OCI-LY1 (cell line): Measurements from ENCODE around the gene HMG20A.

ENCODE experiments used
- H2AFZ ChIP-seq: fragments of 200-600 bp; sonication (generic), shearing (Covaris generic); 2 replicates; pipeline ENCODE4 v1.6.0; 2014; ENCODE audit warnings: antibody characterized with exemption, mild to moderate bottlenecking, low read length
- H3F3A ChIP-seq: fragments of 200-600 bp; sonication (generic), shearing (Covaris generic); 2 replicates; pipeline ENCODE4 v1.6.0; 2014; ENCODE audit warnings: mild to moderate bottlenecking, antibody characterized with exemption, low read length, moderate library complexity; ENCODE audit not compliant: insufficient read depth
- H3K27ac ChIP-seq: fragments of 200-600 bp; sonication (generic); 2 replicates; pipeline ENCODE4 v1.5.1; 2014; ENCODE audit warnings: low read length, mixed run types, mild to moderate bottlenecking, low read depth; ENCODE audit not compliant: poor library complexity, severe bottlenecking
- H3K27me3 ChIP-seq: fragments of 200-600 bp; sonication (generic); 2 replicates; pipeline ENCODE4 v1.6.0; 2014; ENCODE audit warnings: antibody characterized with exemption, mild to moderate bottlenecking, low read length, moderate library complexity; ENCODE audit not compliant: insufficient read depth
- H3K36me3 ChIP-seq: fragments of 200-600 bp; sonication (generic); 2 replicates; pipeline ENCODE4 v1.6.1; 2014; ENCODE audit warnings: mild to moderate bottlenecking, antibody characterized with exemption, low read length, moderate library complexity, mixed read lengths; ENCODE audit not compliant: insufficient read depth
- H3K4me1 ChIP-seq: fragments of 200-600 bp; sonication (generic); 2 replicates; pipeline ENCODE4 v1.5.1; 2014; ENCODE audit warnings: mild to moderate bottlenecking, low read length, moderate library complexity; ENCODE audit not compliant: insufficient read depth, severe bottlenecking
- H3K4me2 ChIP-seq: fragments of 200-600 bp; sonication (generic), shearing (Covaris generic); 2 replicates; pipeline ENCODE4 v1.6.1; 2014; ENCODE audit warnings: low read length
- H3K4me3 ChIP-seq: fragments of 200-600 bp; sonication (generic); 2 replicates; pipeline ENCODE4 v1.5.1; 2014; ENCODE audit warnings: low read length, low read depth, mild to moderate bottlenecking, mixed read lengths; ENCODE audit not compliant: poor library complexity, severe bottlenecking
- H3K79me2 ChIP-seq: fragments of 200-600 bp; shearing (Covaris generic); 2 replicates; pipeline ENCODE4 v1.6.1; 2016; ENCODE audit warnings: mixed run types, low read length, mixed read lengths; ENCODE audit not compliant: insufficient read depth
- H3K9ac ChIP-seq: fragments of 200-600 bp; sonication (generic), shearing (Covaris generic); 2 replicates; pipeline ENCODE4 v1.6.1; 2014; ENCODE audit warnings: mild to moderate bottlenecking, low read length, mixed read lengths
- H3K9me2 ChIP-seq: fragments of 200-600 bp; sonication (generic), shearing (Covaris generic); 2 replicates; pipeline ENCODE4 v1.6.1; 2014; ENCODE audit warnings: low read depth, mild to moderate bottlenecking, low read length, mixed read lengths
- H3K9me3 ChIP-seq: fragments of 200-600 bp; shearing (Covaris generic); 2 replicates; pipeline ENCODE4 v1.6.1; 2014; ENCODE audit warnings: low read length, mixed read lengths
- H4K20me1 ChIP-seq: fragments of 200-600 bp; sonication (generic), shearing (Covaris generic); 2 replicates; pipeline ENCODE4 v1.6.0; 2016; ENCODE audit warnings: mild to moderate bottlenecking, low read length; ENCODE audit not compliant: insufficient read depth
- EZH2 ChIP-seq: fragments of 200-600 bp; sonication (generic), shearing (Covaris generic); IDR thresholded peaks from 2 replicates; pipeline ENCODE4 v1.8.0; 2017; ENCODE audit warnings: borderline replicate concordance, mixed run types, mild to moderate bottlenecking, antibody characterized with exemption, low read length, moderate library complexity, mixed read lengths
- TF ChIP-seq, protein P1 (sequence below): fragments of 200-600 bp; sonication (generic), shearing (Covaris generic); IDR thresholded peaks from 2 replicates; pipeline ENCODE4 v1.5.1; 2017; ENCODE audit warnings: mild to moderate bottlenecking, antibody characterized with exemption, low read length, moderate library complexity, mixed read lengths

Gene HMG20A

DNA sequence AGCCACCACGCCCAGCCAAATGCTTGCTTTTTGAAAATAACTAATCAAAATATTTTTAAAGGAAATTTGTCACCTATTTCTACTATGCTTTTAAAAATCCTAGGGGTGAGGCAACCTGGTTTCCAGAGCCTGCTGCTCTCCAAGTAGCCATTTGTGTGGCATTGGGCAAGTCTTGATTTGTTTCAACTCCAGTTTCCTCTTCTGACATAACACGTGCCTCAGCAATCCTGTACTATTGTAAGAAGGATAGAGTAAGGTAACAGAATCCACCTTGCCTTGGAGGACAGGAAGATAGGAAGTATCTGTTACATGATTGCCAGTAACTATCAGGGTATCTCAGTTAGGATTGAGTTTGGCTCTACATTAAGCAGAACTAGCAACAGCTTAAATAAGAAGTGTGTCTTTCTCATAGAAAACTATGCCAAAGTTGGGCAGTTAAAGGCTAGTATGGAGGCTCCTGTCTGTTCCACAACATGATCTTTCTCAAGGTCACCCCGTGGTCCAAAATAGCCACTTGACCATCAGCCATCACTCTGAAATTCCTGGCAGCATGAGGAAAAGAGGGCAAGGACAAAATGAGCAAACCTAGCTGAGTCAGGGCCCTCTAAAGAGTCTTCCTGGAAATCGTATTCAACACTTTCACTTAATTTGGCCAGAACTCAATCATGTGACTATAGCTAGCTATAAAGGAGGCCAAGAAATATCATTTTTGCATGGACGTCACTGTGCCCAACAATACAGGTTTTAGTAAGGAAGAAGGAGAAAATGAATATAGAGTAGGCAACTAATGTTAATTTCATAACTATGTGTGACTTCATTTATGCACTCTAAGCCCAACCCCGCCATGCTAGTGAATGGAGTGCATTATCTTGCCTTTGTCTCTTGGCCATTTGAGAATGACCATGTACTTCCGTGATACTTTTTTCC is 66.1 kb downstream of the HMG20A start:
- no peaks in the 10 kb centered on the region for H3K27me3 ChIP-seq
- H3K9me3 ChIP-seq = no peaks in the 10 kb centered on the region
- no peak overlapping the region for H2AFZ ChIP-seq
- no peaks in the 10 kb centered on the region for H3K79me2 ChIP-seq
- no peak overlapping the region for H3K9ac ChIP-seq
- no peak for TF ChIP-seq EZH2
- TF ChIP-seq, protein P1, sequence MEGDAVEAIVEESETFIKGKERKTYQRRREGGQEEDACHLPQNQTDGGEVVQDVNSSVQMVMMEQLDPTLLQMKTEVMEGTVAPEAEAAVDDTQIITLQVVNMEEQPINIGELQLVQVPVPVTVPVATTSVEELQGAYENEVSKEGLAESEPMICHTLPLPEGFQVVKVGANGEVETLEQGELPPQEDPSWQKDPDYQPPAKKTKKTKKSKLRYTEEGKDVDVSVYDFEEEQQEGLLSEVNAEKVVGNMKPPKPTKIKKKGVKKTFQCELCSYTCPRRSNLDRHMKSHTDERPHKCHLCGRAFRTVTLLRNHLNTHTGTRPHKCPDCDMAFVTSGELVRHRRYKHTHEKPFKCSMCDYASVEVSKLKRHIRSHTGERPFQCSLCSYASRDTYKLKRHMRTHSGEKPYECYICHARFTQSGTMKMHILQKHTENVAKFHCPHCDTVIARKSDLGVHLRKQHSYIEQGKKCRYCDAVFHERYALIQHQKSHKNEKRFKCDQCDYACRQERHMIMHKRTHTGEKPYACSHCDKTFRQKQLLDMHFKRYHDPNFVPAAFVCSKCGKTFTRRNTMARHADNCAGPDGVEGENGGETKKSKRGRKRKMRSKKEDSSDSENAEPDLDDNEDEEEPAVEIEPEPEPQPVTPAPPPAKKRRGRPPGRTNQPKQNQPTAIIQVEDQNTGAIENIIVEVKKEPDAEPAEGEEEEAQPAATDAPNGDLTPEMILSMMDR = no peak
- no peaks in the 10 kb centered on the region for H4K20me1 ChIP-seq
- H3K4me3 ChIP-seq = no peak overlapping the region
- no peaks in the 10 kb centered on the region for H3K9me2 ChIP-seq
- H3F3A ChIP-seq = no peaks in the 10 kb centered on the region
- H3K4me2 ChIP-seq = no peak overlapping the region
- no peak overlapping the region for H3K27ac ChIP-seq
- peaks cover 33% of the 10 kb centered on the region; the same call in 1 of the 2 replicates for H3K36me3 ChIP-seq
- H3K4me1 ChIP-seq = peaks cover 7% of the 10 kb centered on the region

DNA sequence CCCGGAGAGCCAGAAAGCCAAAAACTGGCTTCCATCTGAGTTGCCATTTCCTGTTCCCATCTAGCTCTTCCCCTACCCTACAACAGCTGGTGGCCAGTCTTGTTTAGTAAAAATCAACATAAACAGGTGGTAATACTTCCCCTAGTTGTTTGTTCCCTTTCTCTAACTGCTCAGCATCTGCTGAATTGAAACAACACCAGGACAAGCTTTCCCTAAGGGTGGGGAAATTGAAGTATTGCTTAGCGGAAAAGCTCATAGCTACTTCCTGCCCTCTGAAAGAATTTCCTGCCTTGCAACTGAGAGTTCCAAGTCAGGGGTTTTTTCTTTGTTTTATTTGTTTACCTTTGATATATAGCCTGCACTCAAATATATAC is 66.8 kb downstream of the HMG20A start:
- Histone ChIP-seq H3K27ac (no peak overlapping the region), H3K9me2 (no peaks in the 10 kb centered on the region), H3K27me3 (no peaks in the 10 kb centered on the region), H3K79me2 (no peaks in the 10 kb centered on the region), H2AFZ (no peak overlapping the region), H3F3A (no peaks in the 10 kb centered on the region), H3K9ac (no peak overlapping the region), H3K9me3 (no peaks in the 10 kb centered on the region), H3K4me1 (peaks cover 7% of the 10 kb centered on the region), H3K4me3 (no peak overlapping the region), H3K4me2 (no peak overlapping the region), H3K36me3 (peaks cover 28% of the 10 kb centered on the region; the same call in 1 of the 2 replicates), H4K20me1 (no peaks in the 10 kb centered on the region)
- TF ChIP-seq, protein P1 = no peak

DNA sequence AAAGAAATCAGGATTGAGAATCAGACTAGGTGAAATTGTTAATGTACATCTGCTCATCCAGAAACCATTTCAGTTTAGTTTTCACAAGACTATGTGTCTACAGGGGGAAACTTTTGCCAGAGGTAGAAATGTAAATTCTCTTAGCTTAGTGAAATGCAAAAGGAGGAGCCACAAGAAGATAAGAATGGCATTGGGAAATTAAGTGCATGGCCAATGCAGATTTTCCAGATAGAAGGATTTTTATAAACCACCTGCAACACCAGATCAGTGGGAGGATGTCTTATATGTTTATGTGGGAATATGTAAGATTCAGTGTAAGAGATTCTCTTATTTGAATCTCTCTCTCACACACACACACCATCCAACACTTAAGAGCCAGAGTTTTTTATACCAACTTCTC is 67.2 kb downstream of the HMG20A start:
- Histone ChIP-seq H3K9me2 (no peaks in the 10 kb centered on the region), H2AFZ (no peak overlapping the region), H4K20me1 (no peaks in the 10 kb centered on the region), H3K79me2 (no peaks in the 10 kb centered on the region), H3K9ac (no peak overlapping the region), H3K4me1 (peaks cover 10% of the 10 kb centered on the region), H3K9me3 (no peaks in the 10 kb centered on the region), H3K36me3 (peaks cover 24% of the 10 kb centered on the region; the same call in 1 of the 2 replicates), H3F3A (no peaks in the 10 kb centered on the region), H3K4me2 (no peak overlapping the region), H3K27me3 (no peaks in the 10 kb centered on the region), H3K27ac (no peak overlapping the region), H3K4me3 (no peak overlapping the region)
- no peak for TF ChIP-seq EZH2
- TF ChIP-seq, protein P1 = no peak
